Inflammatory macrophage treated with lipopolysaccharide for 4 hours (primary cell): ENCODE measurements around the gene CLDN6.
A peak's percentile ranks its signal among the peaks of the same experiment; 100 is the strongest.

ENCODE experiments used
- DNase-seq: peaks from one replicate; pipeline ENCODE4 v3.0.0-alpha.2; 2020

The CLDN6 gene

DNA sequence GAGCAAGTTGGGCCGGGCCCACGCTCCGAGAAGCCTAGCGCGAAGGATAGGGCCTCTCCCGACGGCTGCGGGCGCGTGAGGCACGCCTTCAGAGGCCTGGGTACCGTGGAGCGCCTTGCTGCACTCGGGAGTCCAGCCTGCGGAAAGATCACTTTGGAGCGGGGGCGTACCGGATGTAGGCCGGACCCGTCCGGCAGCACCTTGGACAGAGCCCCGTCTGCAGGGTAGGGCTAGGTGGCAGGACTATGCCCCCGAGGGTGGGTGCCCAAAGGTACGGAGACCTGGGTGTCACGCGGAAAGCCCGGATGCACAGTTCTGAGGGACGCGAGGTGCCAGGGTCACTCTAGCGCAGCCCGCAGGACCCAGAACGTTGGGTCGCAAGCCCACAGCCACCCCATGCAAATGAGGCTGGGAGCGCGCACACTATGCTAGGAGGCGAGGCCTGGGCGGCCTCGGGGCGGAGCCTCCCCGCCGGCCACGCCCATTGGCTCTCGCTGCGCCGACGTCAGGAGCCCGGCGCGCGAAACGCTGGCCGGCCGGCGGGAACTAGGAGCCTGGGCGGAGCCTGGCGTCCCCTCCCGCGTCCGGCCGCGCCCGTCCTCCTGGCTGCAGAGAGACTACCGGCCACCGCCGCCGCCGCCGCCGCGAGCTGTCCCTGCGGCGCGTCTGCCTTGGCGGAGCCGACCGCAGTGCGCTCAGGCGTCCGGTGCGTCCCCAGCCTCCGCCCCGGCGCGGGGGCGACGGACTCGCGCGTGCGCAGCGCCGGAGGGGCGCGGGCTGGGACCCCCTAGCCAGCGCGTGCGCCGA, 49.0 kb downstream of the CLDN6 start, which contains the start of gene PAQR4:
PAQR4 (plus strand) TSS at position 611 of the 807 bp plus-strand sequence. CDS start 327 bp downstream, outside the sequence.
- peak; percentile 93 for DNase-seq

DNA sequence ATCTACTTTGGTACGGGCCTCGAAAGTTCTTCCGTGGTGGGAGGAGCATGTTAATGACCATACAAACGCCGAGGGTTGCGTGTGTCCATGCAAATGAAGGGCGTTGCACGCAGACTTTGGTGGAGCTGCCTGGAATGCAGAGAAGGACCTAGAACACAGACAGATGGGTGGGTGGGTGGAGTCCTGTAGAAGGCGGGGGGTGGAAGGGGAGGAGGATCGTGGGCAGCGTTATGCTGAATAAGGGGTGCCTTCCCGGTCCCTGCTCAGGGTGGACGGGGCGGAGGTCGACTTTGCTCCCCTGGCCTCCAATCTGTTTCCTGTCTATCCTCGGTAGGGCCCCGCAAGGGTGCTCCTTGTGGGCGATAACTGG, 49.6 kb downstream of the CLDN6 start:
- DNase-seq: peak; percentile 73

DNA sequence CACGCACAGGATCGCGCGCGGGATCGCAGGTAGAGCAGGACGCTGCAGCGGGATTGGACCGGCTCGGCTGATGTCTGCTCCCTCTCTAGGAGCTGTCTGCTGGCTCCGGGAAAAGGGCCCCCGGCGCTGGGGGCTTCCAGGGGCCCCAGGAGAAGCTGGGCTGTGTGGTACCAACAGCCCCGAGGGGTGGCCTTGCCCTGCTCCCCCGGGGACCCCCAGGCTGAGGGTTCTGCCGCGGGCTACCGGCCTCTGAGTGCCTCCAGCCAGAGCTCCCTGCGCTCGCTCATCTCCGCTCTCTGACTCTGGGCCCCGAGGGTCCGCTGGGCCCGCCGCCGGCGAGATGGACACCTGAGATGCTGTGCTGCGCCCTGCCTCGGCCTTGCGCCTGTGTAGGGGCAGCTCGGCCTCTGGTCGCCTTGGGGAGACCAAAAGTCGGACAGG, 50.2 kb downstream of the CLDN6 start:
- no peak for DNase-seq

DNA sequence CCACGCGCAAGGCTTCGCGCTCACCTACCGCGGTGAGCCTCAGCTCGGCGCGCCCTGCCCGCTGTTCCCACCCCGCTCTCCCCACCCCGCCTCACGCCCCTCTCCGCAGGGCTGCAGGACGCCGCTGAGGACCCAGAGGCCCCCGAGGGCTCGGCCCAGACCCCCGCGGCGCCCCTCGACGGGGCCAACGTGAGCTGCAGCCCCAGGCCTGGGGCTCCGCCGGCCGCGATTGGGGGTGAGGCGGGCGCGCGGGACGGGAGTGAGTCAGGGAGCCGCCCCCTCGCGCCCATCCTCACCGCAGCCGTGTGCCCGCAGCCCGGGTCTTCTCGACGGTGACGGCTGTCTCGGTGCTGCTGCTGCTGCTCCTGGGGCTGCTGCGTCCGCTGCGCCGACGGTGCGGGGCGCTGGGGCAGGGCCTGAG, 50.8 kb downstream of the CLDN6 start:
- no peak for DNase-seq

DNA sequence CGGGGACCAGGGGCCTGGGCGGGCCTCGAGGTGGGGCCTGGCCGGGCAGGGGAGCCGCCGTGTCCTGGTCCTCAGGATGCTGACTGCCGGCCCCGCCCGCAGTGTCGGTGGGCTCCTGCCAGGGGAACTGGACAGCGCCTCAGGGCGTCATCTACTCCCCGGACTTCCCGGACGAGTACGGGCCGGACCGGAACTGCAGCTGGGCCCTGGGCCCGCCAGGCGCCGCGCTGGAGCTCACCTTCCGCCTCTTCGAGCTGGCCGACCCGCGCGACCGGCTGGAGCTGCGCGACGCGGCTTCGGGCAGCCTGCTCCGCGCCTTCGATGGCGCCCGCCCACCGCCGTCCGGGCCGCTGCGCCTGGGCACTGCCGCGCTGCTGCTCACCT, 51.2 kb downstream of the CLDN6 start:
- DNase-seq: peak; percentile 13

DNA sequence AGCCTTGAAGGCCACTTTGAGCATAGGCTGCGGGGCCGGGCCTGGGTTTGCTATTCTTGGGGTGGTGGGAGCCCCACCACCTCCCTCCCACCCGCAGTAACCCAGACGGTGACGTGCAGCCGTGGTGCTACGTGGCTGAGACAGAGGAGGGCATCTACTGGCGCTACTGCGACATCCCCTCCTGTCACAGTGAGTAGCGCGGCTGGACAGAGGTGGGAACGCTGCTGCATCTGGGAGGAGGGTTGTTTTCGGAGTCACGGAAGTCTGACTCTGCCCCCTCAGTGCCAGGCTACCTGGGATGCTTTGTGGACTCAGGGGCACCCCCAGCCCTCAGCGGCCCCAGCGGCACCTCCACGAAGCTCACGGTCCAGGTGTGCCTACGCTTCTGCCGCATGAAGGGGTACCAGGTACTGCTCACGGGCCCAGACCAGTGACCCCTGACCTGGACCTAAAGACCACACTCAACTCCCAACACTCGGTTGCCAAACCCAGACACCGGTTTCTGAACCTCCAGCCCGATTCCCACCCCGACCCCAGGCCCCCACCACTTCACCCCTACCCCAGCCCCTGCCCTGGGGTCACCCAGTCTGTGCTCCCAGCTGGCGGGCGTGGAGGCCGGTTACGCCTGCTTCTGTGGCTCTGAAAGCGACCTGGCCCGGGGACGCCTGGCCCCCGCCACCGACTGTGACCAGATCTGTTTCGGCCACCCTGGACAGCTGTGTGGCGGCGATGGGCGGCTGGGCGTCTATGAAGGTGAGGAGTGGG, 51.8 kb downstream of the CLDN6 start:
- DNase-seq: no peak
